ENCODE measurements around the gene OR2D2. TPM values are rescaled to one million over a fixed set of nuclear protein-coding genes. Genes with fewer than 3 reads are reported as not detected.
"Not testable (repeated sequence)": the region's sequence is repeated elsewhere in the genome, so short reads cannot be mapped to it uniquely, and the experiment has no call there.

OR2D2 gene
- total RNA-seq, 2 experiments from 2014 or later = 0.21 TPM; not detected in 1

- H3K9me3 Mint-ChIP-seq (ENCODE audit: low read depth); H3K4me3 Mint-ChIP-seq; H3K27ac Mint-ChIP-seq; H3K4me1 Mint-ChIP-seq; H3K27me3 Mint-ChIP-seq; ATAC-seq; H3K36me3 Mint-ChIP-seq; CTCF ChIA-PET; DNase-seq: not testable (repeated sequence)
Measured at GRCh38 chr11:6904804-6905203, 12.5 kb upstream of the OR2D2 start.

GRCh38 chr11:6900327-6900999 is 8.2 kb upstream of the OR2D2 start:
- peaks cover under 1% of the 10 kb centered on the region for H3K4me1 Mint-ChIP-seq
- peaks cover 14% of the 10 kb centered on the region for H3K27me3 Mint-ChIP-seq
- H3K36me3 Mint-ChIP-seq = no peaks in the 10 kb centered on the region
- no peak overlapping the region for H3K27ac Mint-ChIP-seq
- CTCF ChIA-PET = no interaction called here
- H3K9me3 Mint-ChIP-seq (ENCODE audit: low read depth) = no peaks in the 10 kb centered on the region
- ATAC-seq (no peak), DNase-seq (no peak)
- no peak overlapping the region for H3K4me3 Mint-ChIP-seq

- H3K36me3 Mint-ChIP-seq = no peaks in the 10 kb centered on the region
- CTCF ChIA-PET = no interaction called here
- no peak overlapping the region for H3K27ac Mint-ChIP-seq
- ATAC-seq (no peak), DNase-seq (no peak)
- H3K4me1 Mint-ChIP-seq = peaks cover 6% of the 10 kb centered on the region
- H3K9me3 Mint-ChIP-seq (ENCODE audit: low read depth) = no peaks in the 10 kb centered on the region
- H3K4me3 Mint-ChIP-seq = no peak overlapping the region
- H3K27me3 Mint-ChIP-seq = peaks cover 14% of the 10 kb centered on the region
Measured at GRCh38 chr11:6898911-6899310, 6.6 kb upstream of the OR2D2 start.

- H3K36me3 Mint-ChIP-seq = no peaks in the 10 kb centered on the region
- no peak overlapping the region for H3K27ac Mint-ChIP-seq
- peaks cover 18% of the 10 kb centered on the region for H3K27me3 Mint-ChIP-seq
- ATAC-seq (peak; percentile 67), DNase-seq (no peak)
- peaks cover 6% of the 10 kb centered on the region for H3K4me1 Mint-ChIP-seq
- no peak overlapping the region for H3K4me3 Mint-ChIP-seq
- CTCF ChIA-PET = no interaction called here
- H3K9me3 Mint-ChIP-seq (ENCODE audit: low read depth) = no peaks in the 10 kb centered on the region
Measured at GRCh38 chr11:6895010-6895409, 2.7 kb upstream of the OR2D2 start.

- Mint-ChIP-seq H3K9me3 (ENCODE audit: low read depth) (no peaks in the 10 kb centered on the region), H3K27me3 (peaks cover 18% of the 10 kb centered on the region), H3K27ac (no peak overlapping the region), H3K4me3 (no peak overlapping the region), H3K4me1 (peaks cover 6% of the 10 kb centered on the region), H3K36me3 (no peaks in the 10 kb centered on the region)
- CTCF ChIA-PET = no interaction called here
- DNase-seq = no peak
- no peak for ATAC-seq
Measured at GRCh38 chr11:6894097-6894496, 1.8 kb upstream of the OR2D2 start.

- H3K27me3 Mint-ChIP-seq = peaks cover 15% of the 10 kb centered on the region
- no peaks in the 10 kb centered on the region for H3K36me3 Mint-ChIP-seq
- DNase-seq = no peak
- no peak overlapping the region for H3K27ac Mint-ChIP-seq
- CTCF ChIA-PET = no interaction called here
- H3K4me3 Mint-ChIP-seq = no peak overlapping the region
- H3K9me3 Mint-ChIP-seq (ENCODE audit: low read depth) = peaks cover 2% of the 10 kb centered on the region
- H3K4me1 Mint-ChIP-seq = no peaks in the 10 kb centered on the region
- no peak for ATAC-seq
Measured at GRCh38 chr11:6889835-6890234, 2.5 kb downstream of the OR2D2 start.

- no peaks in the 10 kb centered on the region for H3K36me3 Mint-ChIP-seq
- peaks cover 21% of the 10 kb centered on the region for H3K27me3 Mint-ChIP-seq
- ATAC-seq = no peak
- H3K4me1 Mint-ChIP-seq = no peaks in the 10 kb centered on the region
- no peak overlapping the region for H3K27ac Mint-ChIP-seq
- CTCF ChIA-PET = no interaction called here
- peaks cover 2% of the 10 kb centered on the region for H3K9me3 Mint-ChIP-seq (ENCODE audit: low read depth)
- H3K4me3 Mint-ChIP-seq = no peak overlapping the region
- DNase-seq = no peak
Measured at GRCh38 chr11:6888830-6889229, 3.5 kb downstream of the OR2D2 start.

- H3K27ac Mint-ChIP-seq; H3K4me1 Mint-ChIP-seq; H3K4me3 Mint-ChIP-seq; H3K9me3 Mint-ChIP-seq (ENCODE audit: low read depth); H3K36me3 Mint-ChIP-seq; CTCF ChIA-PET; ATAC-seq; DNase-seq: not testable (repeated sequence)
- H3K27me3 Mint-ChIP-seq = peaks cover 24% of the 10 kb centered on the region
Measured at GRCh38 chr11:6887711-6888110, 4.6 kb downstream of the OR2D2 start.

- Mint-ChIP-seq H3K27ac (no peak overlapping the region), H3K4me3 (no peak overlapping the region), H3K4me1 (no peaks in the 10 kb centered on the region), H3K27me3 (peaks cover 31% of the 10 kb centered on the region), H3K9me3 (ENCODE audit: low read depth) (no peaks in the 10 kb centered on the region), H3K36me3 (no peaks in the 10 kb centered on the region)
- DNase-seq (no peak), ATAC-seq (no peak)
- CTCF ChIA-PET = no interaction called here
Measured at GRCh38 chr11:6882751-6883150, 9.5 kb downstream of the OR2D2 start.

- CTCF ChIA-PET = no interaction called here
- DNase-seq (no peak), ATAC-seq (no peak)
- no peaks in the 10 kb centered on the region for H3K36me3 Mint-ChIP-seq
- no peaks in the 10 kb centered on the region for H3K9me3 Mint-ChIP-seq (ENCODE audit: low read depth)
- H3K4me1 Mint-ChIP-seq = no peaks in the 10 kb centered on the region
- H3K27ac Mint-ChIP-seq = no peak overlapping the region
- no peak overlapping the region for H3K4me3 Mint-ChIP-seq
- peaks cover 5% of the 10 kb centered on the region for H3K27me3 Mint-ChIP-seq
Measured at GRCh38 chr11:6876914-6877313, 15.4 kb downstream of the OR2D2 start.

- CTCF ChIA-PET = no interaction called here
- no peak within 1 kb of the TSS for H3K4me3 Mint-ChIP-seq
Measured at GRCh38 chr11:6876325-6876724, 16.0 kb downstream of the OR2D2 start, which contains the start of gene OR10A4. OR10A4 (plus strand) TSS chr11:6876625; CDS start chr11:6876648, 23 bp downstream.

GRCh38 chr11:6875761-6876160 is 16.5 kb downstream of the OR2D2 start:
- H3K27ac Mint-ChIP-seq = no peak overlapping the region
- H3K4me3 Mint-ChIP-seq = no peak overlapping the region
- H3K9me3 Mint-ChIP-seq (ENCODE audit: low read depth) = no peaks in the 10 kb centered on the region
- no peak for ATAC-seq
- no peaks in the 10 kb centered on the region for H3K36me3 Mint-ChIP-seq
- CTCF ChIA-PET = no interaction called here
- DNase-seq = no peak
- no peaks in the 10 kb centered on the region for H3K4me1 Mint-ChIP-seq
- peaks cover 2% of the 10 kb centered on the region for H3K27me3 Mint-ChIP-seq

More at GRCh38 chr11:6876325-6876724, 16.0 kb downstream of the OR2D2 start, which contains the start of gene OR10A4:
- Mint-ChIP-seq H3K27ac (no peak within 1 kb of the TSS), H3K27me3 (peaks cover 7% of the 10 kb centered on the region), H3K9me3 (ENCODE audit: low read depth) (no peaks in the 10 kb centered on the region), H3K4me1 (no peaks in the 10 kb centered on the region), H3K36me3 (no peaks in the 10 kb centered on the region)
- DNase-seq (no peak), ATAC-seq (no peak)

GRCh38 chr11:6871278-6871677 is 21.0 kb downstream of the OR2D2 start:
- no peak for ATAC-seq
- Mint-ChIP-seq H3K27ac (no peak overlapping the region), H3K4me3 (no peak overlapping the region), H3K9me3 (ENCODE audit: low read depth) (no peaks in the 10 kb centered on the region), H3K27me3 (peaks cover 4% of the 10 kb centered on the region), H3K36me3 (no peaks in the 10 kb centered on the region), H3K4me1 (no peaks in the 10 kb centered on the region)
- DNase-seq = no peak
- CTCF ChIA-PET = no interaction called here

- Mint-ChIP-seq H3K36me3 (no peaks in the 10 kb centered on the region), H3K9me3 (ENCODE audit: low read depth) (peaks cover 2% of the 10 kb centered on the region), H3K27me3 (peaks cover 12% of the 10 kb centered on the region), H3K4me1 (no peaks in the 10 kb centered on the region), H3K4me3 (no peak overlapping the region), H3K27ac (no peak overlapping the region)
- ATAC-seq (no peak), DNase-seq (no peak)
- CTCF ChIA-PET = interaction anchor here (1.2 kb wide), 1 partner anchor 52 kb away, joined by 3 read pairs; no protein-coding TSS in a partner anchor
Measured at GRCh38 chr11:6864438-6864837, 27.9 kb downstream of the OR2D2 start.
